ENCODE results near the gene SYNPR.

DNA sequence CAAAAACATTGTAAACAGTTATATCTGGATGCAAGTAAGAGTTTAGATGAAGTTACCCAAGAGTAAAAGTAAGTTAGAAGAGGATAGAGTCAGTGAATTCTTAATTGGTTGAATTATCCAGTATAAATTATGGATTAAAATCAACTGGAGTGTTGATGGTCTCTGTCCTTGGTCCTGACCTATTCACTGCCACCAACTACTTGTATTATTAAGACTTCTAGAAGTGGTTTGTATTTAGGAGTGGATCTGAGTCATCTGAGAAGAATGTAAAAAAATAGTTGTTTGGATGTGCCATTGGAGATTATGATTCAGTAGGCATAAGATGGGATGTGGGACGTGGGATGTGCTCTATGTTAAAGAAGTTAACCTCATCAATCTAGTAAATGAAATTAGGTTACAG is 86.4 kb downstream of the SYNPR start:
- TF ChIP-seq, protein P1, sequence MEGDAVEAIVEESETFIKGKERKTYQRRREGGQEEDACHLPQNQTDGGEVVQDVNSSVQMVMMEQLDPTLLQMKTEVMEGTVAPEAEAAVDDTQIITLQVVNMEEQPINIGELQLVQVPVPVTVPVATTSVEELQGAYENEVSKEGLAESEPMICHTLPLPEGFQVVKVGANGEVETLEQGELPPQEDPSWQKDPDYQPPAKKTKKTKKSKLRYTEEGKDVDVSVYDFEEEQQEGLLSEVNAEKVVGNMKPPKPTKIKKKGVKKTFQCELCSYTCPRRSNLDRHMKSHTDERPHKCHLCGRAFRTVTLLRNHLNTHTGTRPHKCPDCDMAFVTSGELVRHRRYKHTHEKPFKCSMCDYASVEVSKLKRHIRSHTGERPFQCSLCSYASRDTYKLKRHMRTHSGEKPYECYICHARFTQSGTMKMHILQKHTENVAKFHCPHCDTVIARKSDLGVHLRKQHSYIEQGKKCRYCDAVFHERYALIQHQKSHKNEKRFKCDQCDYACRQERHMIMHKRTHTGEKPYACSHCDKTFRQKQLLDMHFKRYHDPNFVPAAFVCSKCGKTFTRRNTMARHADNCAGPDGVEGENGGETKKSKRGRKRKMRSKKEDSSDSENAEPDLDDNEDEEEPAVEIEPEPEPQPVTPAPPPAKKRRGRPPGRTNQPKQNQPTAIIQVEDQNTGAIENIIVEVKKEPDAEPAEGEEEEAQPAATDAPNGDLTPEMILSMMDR (IDR thresholded peaks at IDR 0.05; ENCODE audit: low read depth, low read length) = no peak
- no peak for TF ChIP-seq EZH2phosphoT487 (IDR thresholded peaks at IDR 0.05; ENCODE audit: low read depth)
